Thyroid gland (tissue), 4 donors: ENCODE data around the gene SMAD3.

Experiments used
- POLR2A ChIP-seq, 2 donors: fragments of 450-650 bp; IDR thresholded peaks; one replicate each; pipeline ENCODE4 v1.6.1; 2017; ENCODE audit warnings: antibody characterized with exemption in 2 of 2, mild to moderate bottlenecking in 2 of 2, moderate library complexity in 1 of 2
- TF ChIP-seq, protein P1 (sequence below), 6 experiments: fragments of 200-600 bp in 3 of 6; fragments of 450-650 bp in 3 of 6; sonication (generic) in 3 of 6; IDR thresholded peaks; one replicate each; pipeline ENCODE4 v1.5.1; 2016 to 2019; ENCODE audit warnings: antibody characterized with exemption in 6 of 6, mild to moderate bottlenecking in 2 of 6, inconsistent platforms in 1 of 6, moderate library complexity in 1 of 6

DNA sequence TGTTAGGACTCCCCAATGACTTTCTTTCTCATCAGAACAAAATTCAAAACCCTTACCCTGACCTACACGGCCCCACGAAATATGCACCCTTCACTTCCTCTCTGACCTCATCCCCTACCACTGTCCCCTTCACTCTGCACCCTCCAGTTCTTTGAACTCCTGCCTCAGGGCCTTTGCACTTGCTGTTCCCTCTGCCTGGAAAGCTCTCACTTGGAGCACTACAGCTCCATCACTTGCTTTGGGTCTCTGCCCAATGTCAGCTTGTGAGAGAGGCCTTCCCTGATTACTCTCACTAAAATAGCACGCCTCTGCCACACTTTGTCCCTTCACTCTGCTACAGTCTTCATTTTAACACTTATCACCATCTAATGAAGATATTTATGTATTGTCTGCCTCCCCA, 32.8 kb upstream of the SMAD3 start:
- TF ChIP-seq POLR2A (IDR thresholded peaks at IDR 0.05): no peak
- TF ChIP-seq, protein P1, sequence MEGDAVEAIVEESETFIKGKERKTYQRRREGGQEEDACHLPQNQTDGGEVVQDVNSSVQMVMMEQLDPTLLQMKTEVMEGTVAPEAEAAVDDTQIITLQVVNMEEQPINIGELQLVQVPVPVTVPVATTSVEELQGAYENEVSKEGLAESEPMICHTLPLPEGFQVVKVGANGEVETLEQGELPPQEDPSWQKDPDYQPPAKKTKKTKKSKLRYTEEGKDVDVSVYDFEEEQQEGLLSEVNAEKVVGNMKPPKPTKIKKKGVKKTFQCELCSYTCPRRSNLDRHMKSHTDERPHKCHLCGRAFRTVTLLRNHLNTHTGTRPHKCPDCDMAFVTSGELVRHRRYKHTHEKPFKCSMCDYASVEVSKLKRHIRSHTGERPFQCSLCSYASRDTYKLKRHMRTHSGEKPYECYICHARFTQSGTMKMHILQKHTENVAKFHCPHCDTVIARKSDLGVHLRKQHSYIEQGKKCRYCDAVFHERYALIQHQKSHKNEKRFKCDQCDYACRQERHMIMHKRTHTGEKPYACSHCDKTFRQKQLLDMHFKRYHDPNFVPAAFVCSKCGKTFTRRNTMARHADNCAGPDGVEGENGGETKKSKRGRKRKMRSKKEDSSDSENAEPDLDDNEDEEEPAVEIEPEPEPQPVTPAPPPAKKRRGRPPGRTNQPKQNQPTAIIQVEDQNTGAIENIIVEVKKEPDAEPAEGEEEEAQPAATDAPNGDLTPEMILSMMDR (IDR thresholded peaks at IDR 0.05): no peak
